NCI-H1417 treated with DMSO at 0.1 percent for 48 hours (cell line): Measurements from ENCODE around the gene XRCC5.
"Not testable (repeated sequence)": the region's sequence is repeated elsewhere in the genome, so short reads cannot be mapped to it uniquely, and the experiment has no call there.

Experiments used
- DNase-seq: peaks from one replicate; lab custom pipeline; 2025; lab: John Stamatoyannopoulos, UW

Gene XRCC5

DNA sequence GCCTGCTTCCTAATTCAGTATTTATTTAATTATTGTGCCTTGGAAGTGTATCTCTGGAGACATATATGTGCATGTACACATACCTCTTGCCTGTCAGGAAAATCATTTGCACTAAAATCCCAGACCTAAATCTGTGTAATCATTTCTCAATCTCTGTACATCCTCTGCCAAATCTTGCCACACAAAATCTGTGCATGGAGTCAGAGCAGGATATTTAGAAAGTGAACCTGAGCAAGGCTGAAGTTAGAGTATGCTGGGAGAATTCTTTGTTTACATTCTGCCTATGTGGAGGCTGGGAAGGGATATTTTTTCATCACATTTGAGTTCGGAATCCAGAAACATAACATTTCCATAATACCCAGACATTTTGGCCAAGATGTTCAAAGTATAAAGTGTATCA lies 9.3 kb downstream of the XRCC5 start:
- no peak for DNase-seq

DNA sequence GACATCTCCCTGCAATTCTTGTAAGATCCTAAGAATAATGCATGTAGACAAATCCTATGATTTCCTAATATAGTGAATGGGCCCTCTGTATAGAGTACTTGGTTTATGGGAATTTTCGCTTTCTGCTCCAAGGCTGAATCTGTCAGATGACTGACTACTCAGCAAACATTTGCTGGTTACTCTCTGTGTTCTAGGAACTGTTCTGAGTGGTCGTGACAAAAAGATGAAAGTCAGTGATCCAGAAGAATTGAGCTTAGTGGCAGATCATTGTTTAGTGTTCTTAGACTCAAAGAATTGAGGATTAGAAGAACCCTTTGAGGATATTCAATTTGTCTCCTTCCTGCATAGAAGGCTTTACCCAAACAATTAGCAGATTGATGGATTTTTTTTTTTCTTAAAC lies 10.0 kb downstream of the XRCC5 start:
- no peak for DNase-seq

DNA sequence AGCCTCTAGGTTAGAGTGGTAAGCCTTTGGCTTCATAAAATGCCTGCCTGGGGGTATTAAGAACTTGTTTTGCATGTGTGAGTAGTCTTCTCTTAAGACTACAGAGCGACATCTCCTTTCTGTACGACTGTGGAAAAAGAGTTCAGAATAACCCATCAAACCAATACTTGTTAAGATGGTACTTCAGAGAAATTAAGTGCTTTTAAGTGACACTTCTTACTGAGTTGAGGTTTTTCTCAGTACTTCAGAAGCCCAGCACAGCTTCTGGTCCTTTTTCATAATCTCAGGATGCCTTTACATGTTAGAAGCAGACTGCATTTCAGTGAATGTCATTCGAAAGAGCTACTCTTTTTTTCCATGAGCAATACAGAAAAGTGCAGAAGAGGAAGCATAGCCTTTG lies 10.8 kb downstream of the XRCC5 start:
- no peak for DNase-seq

DNA sequence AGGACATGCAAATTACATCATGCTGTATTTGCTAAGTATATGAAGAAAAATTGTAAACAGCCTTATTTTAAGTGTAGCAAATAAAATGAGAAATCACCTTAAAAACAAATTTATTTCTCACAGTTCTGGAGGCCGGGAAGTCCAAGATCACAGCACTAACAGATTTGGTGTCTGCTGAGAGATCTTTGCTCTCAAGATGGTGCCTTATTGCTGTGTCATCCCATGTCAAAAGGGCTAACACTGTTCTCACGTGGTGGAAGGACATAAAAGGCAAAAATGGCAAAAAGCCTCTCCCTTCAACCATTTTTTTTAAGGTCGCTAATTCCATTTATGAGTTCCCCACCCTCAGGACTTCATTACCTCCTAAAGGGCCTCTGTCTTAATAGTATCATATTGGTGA lies 12.1 kb downstream of the XRCC5 start:
- DNase-seq, result no peak

DNA sequence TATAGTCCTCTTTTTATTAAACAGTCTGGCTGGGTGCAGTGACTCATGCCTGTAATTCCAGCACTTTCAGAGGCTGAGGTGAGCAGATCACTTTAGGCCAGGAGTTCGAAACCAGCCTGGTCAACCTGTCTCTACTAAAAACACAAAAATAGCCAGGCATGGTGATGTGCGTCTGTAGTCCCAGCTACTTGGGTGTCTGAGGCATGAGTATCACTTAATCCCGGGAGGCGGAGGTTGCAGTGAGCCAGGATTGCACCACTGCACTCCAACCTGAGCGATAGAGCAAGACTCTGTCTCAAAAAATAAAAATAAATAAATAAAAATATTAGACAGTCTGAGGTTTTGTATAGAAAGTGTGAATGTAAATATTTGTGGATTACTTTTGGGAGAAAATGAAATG lies 17.8 kb downstream of the XRCC5 start:
- no peak for DNase-seq

DNA sequence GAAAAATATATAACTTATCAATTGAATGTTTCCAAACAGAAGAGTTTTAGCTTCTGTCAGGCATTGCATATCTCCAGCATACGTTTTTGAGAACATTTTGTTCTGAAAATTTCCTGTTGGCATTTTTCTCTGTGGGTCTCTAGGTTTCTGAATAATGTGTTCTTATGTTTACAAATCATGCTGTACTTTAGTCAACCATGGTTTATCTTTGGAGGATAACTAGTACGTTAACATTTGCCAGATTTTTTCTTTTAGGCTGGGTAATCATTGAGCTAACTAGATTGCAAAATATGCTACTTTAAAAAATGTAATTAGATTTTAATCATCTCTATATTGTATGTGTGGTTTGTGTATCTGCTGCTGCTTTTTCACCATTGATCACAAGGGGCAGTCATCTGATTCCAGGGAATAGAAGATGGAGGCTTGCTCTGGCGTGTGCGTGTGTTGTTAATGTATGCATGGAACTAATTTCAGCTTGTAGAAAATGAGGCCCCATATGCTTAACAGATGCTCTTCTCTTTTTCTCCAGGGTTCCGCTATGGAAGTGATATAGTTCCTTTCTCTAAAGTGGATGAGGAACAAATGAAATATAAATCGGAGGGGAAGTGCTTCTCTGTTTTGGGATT lies 21.3 kb downstream of the XRCC5 start:
- no peak for DNase-seq

DNA sequence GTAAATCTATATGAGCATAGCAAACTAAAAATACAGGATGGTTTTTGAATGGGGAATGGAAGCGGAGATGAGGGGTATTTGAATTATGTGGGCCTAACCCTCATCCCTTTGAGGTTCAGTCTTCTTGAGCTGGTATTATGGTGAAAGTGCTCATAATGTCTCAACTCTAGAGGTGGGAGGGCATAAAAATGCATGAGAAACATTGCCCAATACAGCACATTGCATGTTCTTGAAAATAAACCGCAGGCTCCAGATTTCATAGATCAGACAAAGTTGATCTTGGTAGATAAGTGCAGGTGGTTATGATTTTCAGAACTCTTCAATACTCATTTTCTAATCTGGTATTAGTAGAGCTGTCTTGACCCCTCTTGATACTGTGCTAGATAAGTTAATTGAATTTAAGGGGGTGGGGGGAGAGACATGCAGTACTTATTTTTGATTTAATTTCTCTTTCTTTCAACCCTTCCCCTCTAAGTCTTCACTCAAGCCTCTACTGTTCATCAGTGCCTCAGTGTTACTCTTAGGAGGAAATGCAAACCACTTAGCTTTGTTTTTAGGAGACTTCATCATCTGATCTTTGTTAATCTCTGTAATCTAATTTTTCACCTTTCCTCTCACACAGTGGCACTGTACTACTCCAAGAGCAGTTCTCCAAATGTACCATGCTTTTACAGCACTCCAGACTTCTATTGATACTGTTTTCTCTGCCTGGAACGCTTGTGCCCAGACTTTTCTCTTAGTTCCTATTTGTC lies 22.2 kb downstream of the XRCC5 start:
- no peak for DNase-seq

DNA sequence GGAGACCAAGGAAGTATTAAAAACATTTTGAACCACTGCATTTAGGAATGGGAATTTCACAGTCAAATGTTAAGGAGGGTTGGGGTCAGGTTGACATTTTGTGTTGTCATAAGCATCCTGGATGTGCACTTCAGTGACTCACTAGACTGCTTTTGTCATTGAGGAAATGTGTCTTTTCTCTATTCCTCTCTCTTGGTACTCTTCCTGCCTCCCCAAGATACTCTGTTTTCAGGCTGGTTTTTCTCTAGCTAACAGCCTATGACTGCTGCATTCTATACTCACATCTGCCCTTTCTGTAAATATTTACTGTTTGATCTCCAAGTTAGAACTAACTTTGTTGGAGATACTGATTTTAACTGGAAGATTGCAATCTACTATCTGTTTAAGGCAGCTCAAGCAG lies 23.4 kb downstream of the XRCC5 start:
- no peak for DNase-seq

DNA sequence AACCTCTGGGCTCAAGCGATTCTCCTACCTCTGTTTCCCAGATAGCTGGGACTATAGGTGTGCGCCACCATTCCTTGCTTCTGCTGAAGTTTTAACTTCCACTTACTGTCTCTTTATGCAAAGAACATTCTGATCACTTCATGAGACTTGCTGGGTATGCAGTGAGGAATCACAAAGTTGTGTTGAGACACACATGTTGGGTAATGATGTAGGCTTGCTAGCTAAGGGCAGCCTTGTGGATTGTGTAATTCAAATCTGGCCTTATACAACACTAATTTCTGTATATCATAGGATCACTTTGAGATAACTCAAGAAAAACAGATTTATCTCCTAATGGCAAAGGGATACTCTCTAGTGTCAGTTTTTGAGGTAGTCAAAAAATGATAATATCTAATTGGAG lies 24.2 kb downstream of the XRCC5 start:
- DNase-seq, result no peak

DNA sequence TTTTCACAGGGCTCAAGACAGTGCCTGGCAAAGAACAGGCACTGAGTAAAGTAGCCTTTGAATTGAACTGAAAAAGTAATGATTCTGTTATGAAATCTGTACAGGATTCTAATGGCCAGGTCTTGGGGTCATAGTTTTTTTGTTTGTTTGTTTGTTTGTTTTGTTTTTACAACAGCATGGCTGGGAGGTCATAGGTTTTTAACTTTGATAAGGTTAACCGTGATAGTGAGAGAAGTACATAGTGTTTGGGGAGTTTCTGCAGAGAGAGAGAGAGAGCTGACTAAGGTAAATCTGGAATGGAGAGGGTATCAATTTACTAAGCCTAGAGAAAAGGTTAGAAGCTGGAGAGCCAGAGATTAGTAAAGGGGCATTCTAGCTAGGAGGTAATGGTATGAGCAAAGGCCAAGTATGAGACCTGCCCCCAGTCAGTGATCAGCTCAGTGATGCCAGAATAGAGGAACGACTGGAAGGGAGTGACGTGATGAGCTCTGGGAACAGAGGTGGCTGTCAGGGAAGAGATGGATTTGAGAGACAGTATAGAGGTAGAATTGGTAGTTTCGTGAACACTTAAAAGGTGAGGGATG lies 25.9 kb downstream of the XRCC5 start:
- no peak for DNase-seq

DNA sequence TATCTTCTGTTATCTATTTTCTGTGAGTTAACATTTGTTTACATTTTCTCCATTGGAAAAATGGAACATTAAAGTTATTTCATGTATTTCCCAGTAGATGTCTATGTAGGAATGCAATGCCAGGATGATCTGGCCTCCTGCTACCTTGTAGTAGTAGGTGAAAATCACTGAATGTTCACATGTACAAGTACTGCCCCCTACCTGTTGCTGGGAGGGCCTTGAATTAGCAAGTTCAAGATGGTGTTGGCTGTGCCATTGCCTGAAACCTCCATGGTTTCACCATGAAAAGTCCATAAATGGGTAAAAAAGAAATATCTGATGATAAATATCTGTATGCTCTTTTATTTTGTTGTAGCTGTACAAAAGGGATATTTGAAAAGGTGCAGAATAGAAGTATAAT lies 30.7 kb downstream of the XRCC5 start:
- DNase-seq, result no peak

DNA sequence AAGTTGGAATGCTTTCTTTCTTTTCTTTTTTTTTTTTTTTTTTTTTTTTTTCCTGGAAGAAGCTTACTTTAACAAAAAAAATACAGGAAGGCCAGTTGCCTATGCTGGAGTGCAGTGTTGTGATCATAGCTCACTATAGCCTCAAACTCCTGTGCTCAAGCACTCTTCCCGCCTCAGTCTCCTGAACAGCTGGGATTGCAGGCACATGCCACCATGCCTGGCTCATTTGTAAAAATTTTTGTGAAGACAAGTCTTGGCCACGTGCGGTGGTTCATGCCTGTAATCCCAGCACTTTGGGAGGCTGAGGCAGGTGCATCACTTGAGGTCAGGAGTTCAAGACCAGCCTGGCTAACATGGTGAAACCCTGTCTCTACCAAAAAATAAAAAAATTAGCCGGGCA lies 32.4 kb downstream of the XRCC5 start:
- not testable (repeated sequence) for DNase-seq

DNA sequence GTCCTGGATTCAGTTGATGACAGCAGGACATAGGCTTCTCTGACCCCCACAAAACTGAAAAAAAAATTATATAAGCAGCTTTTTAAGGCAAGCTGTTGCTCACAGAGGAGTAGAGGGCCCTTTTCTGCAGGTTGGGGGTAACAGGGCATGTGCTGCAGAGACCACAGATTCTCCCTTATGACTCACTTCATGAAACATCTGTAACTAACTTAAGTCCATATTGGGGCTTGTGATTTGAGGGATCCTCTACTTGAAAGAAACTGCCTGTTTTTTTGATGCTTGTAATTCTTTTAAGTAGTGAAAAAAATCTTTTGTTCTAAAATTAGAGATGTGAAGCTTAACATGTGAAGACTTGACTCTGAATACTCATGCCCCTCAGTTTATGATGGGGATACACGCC lies 33.4 kb downstream of the XRCC5 start:
- DNase-seq, result no peak

DNA sequence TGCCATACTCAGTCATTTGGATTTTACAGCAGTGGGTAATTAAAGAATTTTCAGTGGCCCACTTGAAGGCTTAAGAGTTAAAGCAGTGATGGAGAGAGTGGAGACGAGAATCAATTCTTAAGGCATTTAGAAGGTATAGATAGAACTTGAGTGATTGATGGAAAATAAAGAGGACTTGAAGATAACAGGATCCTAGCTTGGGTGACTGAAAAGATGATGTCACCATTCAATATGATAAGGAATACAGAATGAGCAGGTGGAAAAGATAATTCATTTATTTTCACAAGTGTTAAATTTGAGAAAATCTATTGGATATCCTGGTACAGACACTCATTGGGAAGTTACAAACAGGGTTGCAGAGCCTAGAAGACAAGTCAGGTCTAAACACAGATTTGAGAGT lies 35.2 kb downstream of the XRCC5 start:
- no peak for DNase-seq

DNA sequence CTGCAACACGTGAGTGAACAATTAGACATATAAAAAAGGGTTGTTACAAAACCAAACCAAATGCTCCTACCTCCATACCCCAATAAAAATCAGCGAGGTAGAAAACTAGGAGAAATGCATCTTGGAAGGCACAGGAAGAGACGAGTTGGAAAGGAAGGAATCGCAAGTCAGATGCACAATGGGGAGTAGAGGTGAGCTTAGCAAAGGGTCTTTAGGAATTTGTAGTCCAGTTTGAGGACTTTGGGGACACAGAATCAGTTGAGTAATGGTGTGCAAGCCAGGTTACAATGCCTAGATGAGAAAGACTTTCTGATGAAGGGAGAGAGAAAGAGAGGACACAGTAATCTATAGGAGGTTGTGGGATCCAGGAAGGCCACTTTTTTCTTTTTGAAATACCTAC lies 35.7 kb downstream of the XRCC5 start:
- no peak for DNase-seq

DNA sequence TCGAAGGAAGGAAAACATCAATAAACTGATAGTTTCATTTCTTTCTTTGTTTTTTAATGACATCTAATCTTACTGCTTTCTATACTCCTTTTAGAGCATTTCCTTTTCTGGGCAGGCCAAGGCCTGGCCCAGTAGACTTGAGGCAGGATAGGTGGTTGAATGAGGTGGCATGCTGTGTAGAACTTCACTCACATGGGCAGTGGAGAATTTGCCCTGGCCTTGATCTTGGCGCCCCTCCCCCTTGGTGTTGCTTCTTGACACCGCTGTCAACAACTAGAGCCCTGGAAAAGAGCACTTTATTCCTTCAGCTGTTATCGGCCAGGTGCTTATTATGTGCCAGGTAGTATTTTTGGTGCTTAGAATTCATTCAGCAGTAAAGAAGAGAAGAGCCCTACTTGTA lies 37.4 kb downstream of the XRCC5 start:
- no peak for DNase-seq

DNA sequence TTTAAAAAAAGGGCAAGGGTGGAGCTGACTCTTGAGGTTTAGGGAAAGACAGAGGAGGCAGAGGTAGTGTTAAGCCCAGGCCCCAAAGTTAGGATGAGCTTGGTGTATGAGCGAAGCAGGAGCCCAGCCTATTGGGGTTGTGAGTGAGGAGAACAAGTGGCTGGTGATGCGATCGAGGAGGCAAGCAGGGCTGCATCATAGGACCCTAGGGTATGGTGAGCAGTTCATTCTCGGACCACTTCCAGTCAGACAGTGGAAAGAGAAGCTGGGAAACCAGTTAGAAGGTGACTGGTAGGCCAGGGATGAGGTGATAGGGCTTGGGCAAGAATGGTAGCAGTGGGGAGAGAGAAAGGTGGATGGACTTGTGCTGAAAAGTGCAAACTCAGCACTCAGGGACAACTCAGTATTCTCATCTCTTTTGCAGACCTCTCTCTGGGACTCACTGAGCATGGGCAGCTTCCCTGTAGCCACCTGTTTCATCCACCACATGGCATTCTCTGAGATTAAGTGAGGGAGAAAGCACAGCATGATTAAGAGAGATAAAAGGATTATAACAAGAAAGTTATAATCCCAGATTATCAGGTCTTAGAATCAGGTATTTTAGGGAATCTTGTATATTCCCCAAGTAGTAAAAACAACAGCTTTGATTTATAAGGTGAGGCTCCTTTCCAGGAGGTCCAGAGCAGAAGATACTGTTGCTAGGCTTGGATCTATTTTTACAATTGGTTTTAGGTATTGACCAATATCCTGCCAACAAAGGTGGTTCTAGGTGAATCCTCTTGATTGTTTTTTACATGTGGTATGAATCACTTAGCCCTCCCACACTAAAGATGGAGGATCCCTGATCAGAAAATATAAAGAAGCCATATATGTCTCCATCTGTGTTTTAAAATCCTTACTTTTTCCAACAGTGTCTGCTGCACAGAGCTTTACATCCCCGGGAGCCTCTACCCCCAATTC lies 38.3 kb downstream of the XRCC5 start:
- no peak for DNase-seq

DNA sequence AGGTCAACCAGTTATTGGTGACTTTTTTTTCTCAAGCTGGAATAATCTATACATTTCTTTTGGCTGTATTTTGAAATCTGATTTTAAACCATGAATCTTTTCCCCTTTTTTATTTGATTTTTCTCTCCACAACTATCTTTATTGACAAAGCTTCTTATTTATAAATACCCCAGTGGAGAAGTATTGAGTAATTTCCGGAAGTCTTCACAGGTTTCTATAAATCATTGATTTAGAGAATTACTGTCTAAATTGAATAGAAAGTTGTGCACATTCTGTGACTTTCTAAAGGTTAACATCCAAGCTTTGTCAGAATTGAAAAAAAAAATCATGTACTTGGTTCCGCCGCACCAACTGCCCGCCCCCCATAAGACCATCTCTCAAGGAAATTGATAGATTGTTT lies 39.8 kb downstream of the XRCC5 start:
- DNase-seq, result no peak

DNA sequence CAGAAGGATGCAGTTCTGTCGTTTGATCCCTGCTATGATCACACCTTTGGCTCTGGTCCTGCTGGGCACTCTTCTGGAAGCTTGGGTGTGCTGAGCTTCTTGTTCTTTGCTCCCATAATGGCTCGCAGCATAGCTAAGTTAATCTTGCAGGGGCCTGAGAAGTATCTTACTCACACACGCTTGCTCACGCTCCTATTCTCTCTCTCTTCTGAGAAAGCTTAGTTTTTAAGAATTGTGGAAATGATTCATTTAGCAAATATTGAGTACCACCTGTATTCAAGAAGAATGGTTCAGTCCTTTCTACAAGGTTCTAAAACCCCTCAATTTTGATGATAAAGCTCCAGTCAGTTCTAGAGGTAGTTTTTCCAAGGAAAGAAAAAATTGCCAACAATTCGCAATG lies 40.6 kb downstream of the XRCC5 start:
- DNase-seq, result no peak

DNA sequence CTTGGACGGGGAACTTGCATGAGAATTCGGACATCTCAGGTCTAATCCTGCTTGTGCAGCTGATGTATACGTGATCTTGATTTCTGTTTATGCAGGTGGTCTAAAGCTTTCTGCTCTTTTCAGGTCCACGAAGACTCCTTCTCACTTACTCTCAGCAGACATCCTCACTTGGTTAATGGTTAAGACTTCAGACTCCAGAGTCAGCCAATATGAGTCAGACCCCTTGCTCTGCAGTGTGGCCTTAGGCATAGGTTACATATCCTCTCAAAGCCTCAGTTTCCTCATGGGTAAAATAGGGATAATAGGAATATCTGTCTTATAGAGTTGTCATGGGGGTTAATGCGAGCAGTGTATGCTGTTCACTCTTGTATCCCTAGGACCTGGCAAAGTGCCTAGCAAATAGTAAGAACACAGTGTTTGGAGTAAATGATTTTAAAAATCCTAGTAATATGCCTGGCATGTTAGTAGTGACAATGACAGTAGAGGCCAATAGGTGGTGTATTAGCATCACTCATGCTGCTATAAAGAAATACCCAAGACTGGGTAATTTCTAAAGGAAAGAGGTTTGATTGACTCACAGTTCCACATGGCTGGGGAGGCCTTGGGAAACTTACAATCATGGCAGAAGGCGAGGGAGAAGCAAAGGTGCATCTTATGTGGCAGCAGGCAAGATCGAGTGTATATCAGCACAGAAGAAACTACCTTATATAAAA lies 42.3 kb downstream of the XRCC5 start:
- no peak for DNase-seq

DNA sequence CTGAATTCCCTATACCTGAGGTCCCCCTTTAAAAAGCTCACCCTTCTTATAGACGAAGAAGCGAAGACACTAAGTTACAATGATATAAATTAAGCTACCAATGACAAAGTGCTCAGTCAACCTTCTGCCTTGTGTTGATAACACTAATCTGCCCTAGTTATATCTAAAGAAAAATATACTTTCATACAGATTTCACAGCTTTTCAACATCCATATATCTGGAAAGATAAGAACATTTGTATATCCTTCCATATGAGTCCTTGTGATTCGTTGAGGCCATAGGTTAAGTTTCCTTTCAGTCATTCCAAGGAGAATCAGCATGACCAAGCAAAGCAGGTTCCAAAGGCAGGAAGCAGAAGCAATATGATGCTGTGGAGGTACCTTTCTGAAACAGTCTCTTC lies 46.8 kb downstream of the XRCC5 start:
- no peak for DNase-seq

DNA sequence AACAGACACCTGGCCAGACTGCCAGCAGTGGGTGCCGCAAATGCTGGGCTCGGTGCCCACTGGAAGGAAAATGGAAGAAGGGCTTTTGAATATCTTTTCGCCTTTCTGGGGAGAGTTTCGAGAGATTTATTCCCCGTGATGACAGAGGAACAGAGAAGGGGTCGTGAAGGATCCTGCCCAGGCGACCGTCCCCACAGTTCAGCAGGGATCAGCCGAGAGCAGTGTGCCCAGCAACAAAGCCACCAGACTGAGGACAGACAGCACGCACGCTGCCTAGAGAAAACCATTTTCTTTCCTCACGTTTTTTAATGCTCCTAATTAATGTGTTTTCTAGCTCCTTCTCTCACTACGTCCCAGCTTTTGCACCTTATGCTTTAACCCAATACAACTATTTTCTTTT lies 47.7 kb downstream of the XRCC5 start:
- no peak for DNase-seq
